Suprapubic skin (tissue), 3 donors: ENCODE measurements around the gene MYO9B.

Experiments
- CTCF ChIP-seq, 2 donors: fragments of 200-600 bp in 1 of 2; fragments of 450-650 bp in 1 of 2; sonication (generic) in 1 of 2; IDR thresholded peaks; one replicate each; pipeline ENCODE4 v1.5.1; 2016 to 2019; ENCODE audit warnings: antibody characterized with exemption in 2 of 2, mild to moderate bottlenecking in 1 of 2, moderate library complexity in 1 of 2
- EP300 ChIP-seq: sonication (generic); formaldehyde crosslinking; IDR thresholded peaks from one replicate; pipeline ENCODE4 v1.6.1; 2017; ENCODE audit warnings: antibody characterized with exemption
- POLR2A ChIP-seq, 2 donors: fragments of 450-650 bp; IDR thresholded peaks; one replicate each; pipeline ENCODE4 v1.6.1; 2017; ENCODE audit warnings: antibody characterized with exemption in 2 of 2, mild to moderate bottlenecking in 2 of 2, moderate library complexity in 2 of 2

- TF ChIP-seq CTCF (IDR thresholded peaks at IDR 0.05) (no peak), POLR2A (IDR thresholded peaks at IDR 0.05) (no peak), EP300 (no peak)
These were observed 162.4 kb downstream of the MYO9B start for GRCh38 chr19:17237747-17238706.
